ENCODE data around the gene BRAF.
"Not testable (repeated sequence)": the region's sequence is repeated elsewhere in the genome, so short reads cannot be mapped to it uniquely, and the experiment has no call there.

The BRAF gene

GRCh38 chr7:140876519-140877248, 48.0 kb downstream of the BRAF start:
- DNase-seq (ENCODE audit: low read depth in 2 of 2) = no peak

- no peak for DNase-seq (ENCODE audit: low read depth in 2 of 2)
Observed at GRCh38 chr7:140873434-140873833, 51.3 kb downstream of the BRAF start.

- DNase-seq (ENCODE audit: low read depth in 2 of 2) = no peak
Observed at GRCh38 chr7:140870003-140870402, 54.7 kb downstream of the BRAF start.

- DNase-seq (ENCODE audit: low read depth in 2 of 2) = no peak
Observed at GRCh38 chr7:140869430-140869829, 55.3 kb downstream of the BRAF start.

- no peak for DNase-seq (ENCODE audit: low read depth in 2 of 2)
Observed at GRCh38 chr7:140867467-140868462, 57.0 kb downstream of the BRAF start.

GRCh38 chr7:140866926-140867325, 57.8 kb downstream of the BRAF start:
- DNase-seq (ENCODE audit: low read depth in 2 of 2) = no peak

- DNase-seq (ENCODE audit: low read depth in 2 of 2) = no peak
Observed at GRCh38 chr7:140864732-140865131, 60.0 kb downstream of the BRAF start.

- DNase-seq (ENCODE audit: low read depth in 2 of 2) = no peak
Observed at GRCh38 chr7:140863867-140864266, 60.9 kb downstream of the BRAF start.

- DNase-seq (ENCODE audit: low read depth in 2 of 2) = no peak
Observed at GRCh38 chr7:140863184-140863583, 61.5 kb downstream of the BRAF start.

- DNase-seq (ENCODE audit: low read depth in 2 of 2) = no peak
Observed at GRCh38 chr7:140857048-140857447, 67.7 kb downstream of the BRAF start.

- no peak for DNase-seq (ENCODE audit: low read depth in 2 of 2)
Observed at GRCh38 chr7:140841166-140841715, 83.5 kb downstream of the BRAF start.

GRCh38 chr7:140831724-140832123, 93.0 kb downstream of the BRAF start:
- no peak for DNase-seq (ENCODE audit: low read depth in 2 of 2)

GRCh38 chr7:140829720-140830119, 95.0 kb downstream of the BRAF start:
- DNase-seq (ENCODE audit: low read depth in 2 of 2) = no peak

- no peak for DNase-seq (ENCODE audit: low read depth in 2 of 2)
Observed at GRCh38 chr7:140828741-140829140, 96.0 kb downstream of the BRAF start.

GRCh38 chr7:140817383-140817782, 107.3 kb downstream of the BRAF start:
- not testable (repeated sequence) for DNase-seq (ENCODE audit: low read depth in 2 of 2)

GRCh38 chr7:140810830-140811556, 113.7 kb downstream of the BRAF start:
- DNase-seq (ENCODE audit: low read depth in 2 of 2) = peak; percentile 9 to 21

- no peak for DNase-seq (ENCODE audit: low read depth in 2 of 2)
Observed at GRCh38 chr7:140810385-140810784, 114.3 kb downstream of the BRAF start.

- no peak for DNase-seq (ENCODE audit: low read depth in 2 of 2)
Observed at GRCh38 chr7:140778975-140779374, 145.8 kb downstream of the BRAF start.

- no peak for DNase-seq (ENCODE audit: low read depth in 2 of 2)
Observed at GRCh38 chr7:140778568-140778967, 146.2 kb downstream of the BRAF start.

- DNase-seq (ENCODE audit: low read depth in 2 of 2) = no peak
Observed at GRCh38 chr7:140774371-140774770, 150.4 kb downstream of the BRAF start.

GRCh38 chr7:140773104-140773503, 151.6 kb downstream of the BRAF start:
- no peak for DNase-seq (ENCODE audit: low read depth in 2 of 2)

GRCh38 chr7:140771826-140772225, 152.9 kb downstream of the BRAF start:
- no peak for DNase-seq (ENCODE audit: low read depth in 2 of 2)

All from stimulated activated CD8-positive, alpha-beta memory T cell treated with anti-CD3 and anti-CD28 coated beads, Interleukin-15, amount 100 ng/mL, for 4 hours (primary cell).